Esophagus muscularis mucosa (tissue), 3 donors: Measurements from ENCODE around the gene MEN1.

Source experiments
- CTCF ChIP-seq, 3 experiments: fragments of 200-600 bp in 2 of 3; fragments of 450-650 bp in 1 of 3; sonication (generic) in 2 of 3; IDR thresholded peaks; one replicate each; pipeline ENCODE4 v1.5.1; 2017 to 2019; ENCODE audit warnings: antibody characterized with exemption in 3 of 3, mild to moderate bottlenecking in 2 of 3, moderate library complexity in 1 of 3
- POLR2A ChIP-seq: fragments of 450-650 bp; IDR thresholded peaks from one replicate; pipeline ENCODE4 v1.6.1; 2017; ENCODE audit warnings: antibody characterized with exemption, moderate library complexity, mild to moderate bottlenecking, low read depth
- POLR2AphosphoS5 ChIP-seq, 2 donors: sonication (generic); formaldehyde crosslinking; IDR thresholded peaks; one replicate each; pipeline ENCODE4 v1.6.1; 2017; ENCODE audit warnings: antibody characterized with exemption in 2 of 2

- TF ChIP-seq POLR2AphosphoS5 (IDR thresholded peaks at IDR 0.05) = peak in 1 of 2 donors; percentile 25
- no peak for TF ChIP-seq CTCF (IDR thresholded peaks at IDR 0.05)
- TF ChIP-seq POLR2A = no peak
Measured at GRCh38 chr11:64762674-64763525, 47.5 kb downstream of the MEN1 start.
